HG03439 (cell line): Measurements from ENCODE around the gene RABL6.
A peak's percentile ranks its signal among the peaks of the same experiment; 100 is the strongest.

Experiments used
- ATAC-seq: cut with Tn5 transposase; IDR thresholded peaks from one replicate; pipeline ENCODE4 v1.9.1; 2021; ENCODE audit warnings: mild to moderate bottlenecking, moderate library complexity; ENCODE audit not compliant: unreplicated experiment

RABL6 gene

DNA sequence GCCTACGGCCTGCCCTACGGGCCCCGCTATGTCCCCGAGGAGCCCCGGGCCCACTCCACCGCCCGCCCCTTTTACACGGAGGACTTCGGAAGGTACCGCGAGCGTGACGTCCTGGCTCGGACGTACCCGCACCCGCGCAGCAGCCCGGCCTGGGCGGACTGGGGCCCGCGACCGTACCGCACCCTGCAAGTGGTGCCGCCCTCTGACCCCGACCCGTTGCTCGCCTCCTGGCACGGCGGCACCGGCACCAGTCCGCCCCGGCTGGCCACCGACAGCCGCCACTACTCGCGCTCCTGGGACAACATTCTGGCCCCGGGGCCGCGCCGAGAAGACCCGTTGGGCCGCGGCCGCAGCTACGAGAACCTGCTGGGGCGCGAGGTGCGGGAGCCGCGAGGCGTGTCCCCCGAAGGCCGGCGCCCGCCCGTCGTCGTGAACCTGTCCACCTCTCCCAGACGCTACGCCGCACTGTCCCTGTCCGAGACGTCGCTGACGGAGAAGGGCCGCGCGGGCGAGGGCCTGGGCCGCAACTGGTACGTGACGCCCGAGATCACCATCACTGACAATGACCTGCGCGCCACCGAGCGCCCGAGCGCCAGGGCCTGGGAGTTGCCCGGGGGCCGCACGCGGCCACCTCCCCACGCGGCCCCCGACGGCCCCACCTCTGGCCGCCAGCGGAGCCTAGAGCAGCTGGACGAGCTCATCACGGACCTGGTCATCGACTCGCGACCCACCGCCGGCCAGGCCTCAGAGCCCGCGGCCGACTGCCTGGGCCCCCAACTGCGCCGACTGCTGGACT is 37.9 kb downstream of the RABL6 start:
- ATAC-seq: no peak

DNA sequence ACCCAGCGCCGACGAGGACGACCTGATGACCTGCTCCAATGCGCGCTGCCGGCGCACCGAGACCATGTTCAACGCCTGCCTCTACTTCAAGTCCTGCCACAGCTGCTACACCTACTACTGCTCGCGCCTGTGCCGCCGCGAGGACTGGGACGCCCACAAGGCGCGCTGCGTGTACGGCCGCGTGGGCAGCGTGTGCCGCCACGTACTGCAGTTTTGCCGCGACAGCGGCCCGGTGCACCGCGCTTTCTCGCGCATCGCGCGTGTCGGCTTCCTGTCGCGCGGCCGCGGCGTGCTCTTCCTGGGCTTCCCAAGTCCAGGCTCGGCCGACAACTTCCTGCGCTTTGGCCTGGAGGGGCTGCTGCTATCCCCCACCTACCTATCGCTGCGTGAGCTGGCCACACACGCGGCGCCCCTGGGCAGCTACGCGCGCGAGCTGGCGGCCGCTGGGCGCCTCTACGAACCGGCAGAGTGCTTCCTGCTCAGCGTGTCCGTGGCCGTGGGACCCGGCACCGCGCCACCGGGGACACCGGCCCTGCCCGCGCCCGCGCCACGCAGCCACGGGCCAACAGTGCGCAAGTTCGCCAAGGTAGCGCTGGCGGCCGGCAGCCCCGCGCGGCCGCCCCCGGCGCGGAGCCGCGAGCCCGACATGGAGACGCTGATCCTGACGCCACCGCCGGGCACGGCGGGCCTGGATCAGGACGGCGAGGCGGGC is 38.8 kb downstream of the RABL6 start:
- ATAC-seq: no peak

DNA sequence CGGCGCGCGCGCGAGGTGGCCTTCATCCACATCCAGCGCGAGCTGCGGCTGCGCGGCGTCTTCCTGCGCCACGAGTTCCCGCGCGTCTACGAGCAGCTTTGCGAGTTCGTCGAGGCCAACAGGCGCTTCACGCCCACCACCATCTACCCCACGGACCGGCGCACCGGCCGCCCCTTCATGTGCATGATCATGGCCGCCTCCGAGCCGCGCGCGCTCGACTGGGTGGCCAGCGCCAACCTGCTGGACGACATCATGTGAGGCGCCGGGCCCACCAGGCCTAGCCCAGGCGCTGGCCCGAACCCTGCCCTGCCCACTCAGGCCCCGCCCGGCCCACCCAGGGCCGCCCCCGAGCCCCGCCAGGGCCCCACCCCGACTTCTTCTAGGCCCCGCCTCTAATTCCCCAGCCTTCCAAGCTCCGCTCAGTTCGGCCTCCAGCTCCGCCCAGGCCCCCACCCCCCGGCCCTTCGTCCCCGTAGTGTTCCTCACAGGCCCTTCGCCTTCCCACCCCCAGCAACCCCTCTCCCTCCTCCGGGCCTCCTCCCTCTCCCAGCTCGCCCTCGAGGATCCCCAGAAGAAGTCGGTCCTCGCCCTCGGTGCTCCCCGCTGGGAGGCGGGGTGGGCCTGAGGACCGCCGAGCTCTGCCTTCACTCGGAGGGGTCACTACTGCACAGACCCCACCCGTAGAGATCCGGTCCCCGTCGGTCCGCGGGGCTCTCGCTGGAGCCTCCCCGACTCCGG is 39.5 kb downstream of the RABL6 start:
- no peak for ATAC-seq

DNA sequence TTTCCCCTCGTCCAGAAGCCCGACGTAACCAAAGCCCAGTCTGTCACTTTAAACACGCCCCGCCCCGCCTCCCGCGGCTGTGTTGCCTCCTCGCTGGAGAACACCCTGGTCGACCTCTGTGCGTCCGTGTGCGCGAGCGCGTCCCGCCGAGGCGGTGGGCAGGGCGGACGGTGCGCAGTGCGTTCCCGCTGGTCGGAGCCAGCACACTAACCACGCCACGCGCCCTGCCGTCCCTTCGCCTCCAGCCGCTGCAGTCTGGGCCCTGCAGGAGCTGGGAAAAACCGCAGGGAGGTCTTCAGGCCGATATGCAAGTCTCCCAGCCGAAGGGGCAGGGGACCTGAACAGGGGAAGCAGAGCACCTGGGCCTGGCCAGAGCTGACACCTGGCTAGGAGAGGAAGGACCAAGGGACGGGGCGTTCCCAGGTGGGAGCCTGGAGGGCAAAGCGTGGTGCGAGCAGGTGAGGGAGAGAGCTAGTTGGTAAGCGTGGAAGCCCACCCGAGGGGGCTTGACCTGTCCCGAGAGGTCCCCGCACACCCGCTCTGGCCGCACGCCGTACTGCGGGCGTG is 40.2 kb downstream of the RABL6 start:
- ATAC-seq: peak; percentile 35

DNA sequence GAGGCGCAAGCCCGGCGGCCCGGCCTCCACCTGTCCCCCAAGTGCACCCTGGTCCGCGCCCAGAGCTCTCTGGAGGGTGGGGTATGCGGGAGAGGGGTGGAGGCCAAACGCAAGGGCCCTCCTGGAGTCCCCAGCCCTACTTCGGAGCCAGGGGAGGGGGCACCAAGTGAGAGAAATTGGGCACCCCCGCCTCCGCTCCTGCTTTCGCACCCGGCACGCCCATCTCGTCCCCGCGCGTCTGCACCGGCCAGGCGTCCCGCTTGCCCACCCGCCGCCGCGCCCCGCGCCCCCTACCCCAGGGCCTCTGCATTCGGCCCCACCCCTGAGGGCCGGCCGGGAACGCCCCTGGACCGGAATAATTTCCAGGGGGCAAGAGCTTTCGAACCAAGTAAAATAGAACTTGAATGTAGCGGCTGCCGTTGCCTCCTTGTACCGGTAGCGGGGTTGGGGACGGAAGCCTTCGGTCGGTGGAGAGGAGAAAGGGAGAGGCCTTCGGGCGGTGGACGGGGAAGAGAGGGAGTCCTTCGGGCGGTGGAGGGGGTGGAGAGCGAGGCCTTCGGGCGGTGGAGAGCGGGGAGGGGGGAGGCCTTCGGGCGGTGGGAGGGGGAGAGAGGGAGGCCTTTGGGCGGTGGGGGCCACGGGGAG is 40.8 kb downstream of the RABL6 start:
- ATAC-seq: no peak

DNA sequence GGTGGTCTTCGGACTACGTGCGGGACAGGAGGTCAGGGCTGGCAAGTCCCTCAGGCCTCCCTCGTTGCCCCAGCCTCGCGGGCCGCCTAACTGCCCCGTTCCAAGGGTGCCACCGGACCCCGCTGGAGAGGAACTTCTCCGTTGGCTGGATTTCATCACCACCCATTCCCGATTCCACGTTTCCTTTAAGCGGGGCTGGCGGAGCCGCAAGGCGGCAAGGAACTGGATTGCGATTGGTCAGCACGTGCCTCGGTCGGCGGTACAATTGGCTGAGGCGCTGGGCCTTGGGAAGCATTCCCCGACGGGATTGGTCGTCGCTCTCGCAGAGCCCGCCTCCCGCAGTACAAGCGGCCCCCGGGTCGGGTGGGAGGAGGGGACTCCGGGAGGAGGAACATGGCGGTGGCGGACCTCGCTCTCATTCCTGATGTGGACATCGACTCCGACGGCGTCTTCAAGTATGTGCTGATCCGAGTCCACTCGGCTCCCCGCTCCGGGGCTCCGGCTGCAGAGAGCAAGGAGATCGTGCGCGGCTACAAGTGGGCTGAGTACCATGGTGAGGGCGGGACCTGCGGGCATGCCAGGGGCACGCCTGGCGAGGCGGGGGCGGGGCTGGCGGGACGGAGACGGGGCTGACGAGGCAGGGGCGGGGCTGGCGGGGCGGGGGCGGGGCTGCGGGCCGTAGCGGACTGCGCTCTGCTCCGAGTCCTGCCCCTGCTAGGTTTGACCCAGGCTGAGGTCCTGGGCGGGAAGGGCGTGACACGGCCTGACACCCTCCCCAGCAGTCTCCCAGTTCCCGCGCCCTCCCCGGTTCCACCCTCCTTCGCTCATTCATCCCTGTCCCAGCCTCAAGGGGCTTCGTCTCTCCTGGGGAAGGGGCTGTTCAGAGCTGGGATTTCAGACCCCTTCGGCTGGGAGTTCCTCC is 41.6 kb downstream of the RABL6 start, which contains the start of gene PHPT1:
PHPT1 (plus strand) TSS at position 372 of the 922 bp plus-strand sequence; CDS start at position 394, 22 bp downstream.
- peak; percentile 70 for ATAC-seq

DNA sequence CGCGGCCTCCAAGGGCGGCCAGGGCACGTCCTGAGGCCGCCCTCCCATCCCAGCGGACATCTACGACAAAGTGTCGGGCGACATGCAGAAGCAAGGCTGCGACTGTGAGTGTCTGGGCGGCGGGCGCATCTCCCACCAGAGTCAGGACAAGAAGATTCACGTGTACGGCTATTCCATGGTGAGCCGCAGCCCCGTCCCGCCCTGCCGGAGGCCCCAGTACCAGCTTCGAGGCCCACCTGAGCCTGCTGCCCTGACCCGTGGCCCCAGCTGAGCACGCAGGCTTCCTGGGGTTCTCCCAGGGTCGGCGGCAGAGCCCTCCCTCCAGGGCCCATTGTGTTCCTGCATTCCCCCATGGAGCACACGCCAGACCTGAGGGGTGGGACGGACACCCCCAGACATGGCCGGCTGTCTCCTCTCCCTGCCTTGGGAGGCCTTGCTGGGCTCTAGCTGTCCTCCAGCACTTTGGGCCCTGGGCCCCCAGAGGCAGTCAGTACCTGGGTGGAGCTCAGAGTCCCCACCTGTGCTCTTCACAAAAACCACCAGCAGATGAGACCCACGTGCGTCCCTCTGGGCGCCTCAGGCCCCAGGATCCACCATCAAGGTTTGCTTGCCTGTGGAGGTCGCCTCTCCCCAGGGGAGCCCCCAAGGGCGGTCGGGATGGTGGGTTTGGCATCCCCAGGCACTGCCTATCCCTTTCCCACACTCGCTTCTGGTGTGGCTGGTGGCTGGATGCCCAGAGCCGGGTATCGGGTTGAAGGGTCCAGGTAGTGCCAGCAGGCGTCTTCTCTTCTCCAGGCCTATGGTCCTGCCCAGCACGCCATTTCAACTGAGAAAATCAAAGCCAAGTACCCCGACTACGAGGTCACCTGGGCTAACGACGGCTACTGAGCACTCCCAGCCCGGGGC is 42.5 kb downstream of the RABL6 start:
- ATAC-seq: no peak

- ATAC-seq: no peak
Observed at GRCh38 chr9:136850866-136851775, 43.4 kb downstream of the RABL6 start.

DNA sequence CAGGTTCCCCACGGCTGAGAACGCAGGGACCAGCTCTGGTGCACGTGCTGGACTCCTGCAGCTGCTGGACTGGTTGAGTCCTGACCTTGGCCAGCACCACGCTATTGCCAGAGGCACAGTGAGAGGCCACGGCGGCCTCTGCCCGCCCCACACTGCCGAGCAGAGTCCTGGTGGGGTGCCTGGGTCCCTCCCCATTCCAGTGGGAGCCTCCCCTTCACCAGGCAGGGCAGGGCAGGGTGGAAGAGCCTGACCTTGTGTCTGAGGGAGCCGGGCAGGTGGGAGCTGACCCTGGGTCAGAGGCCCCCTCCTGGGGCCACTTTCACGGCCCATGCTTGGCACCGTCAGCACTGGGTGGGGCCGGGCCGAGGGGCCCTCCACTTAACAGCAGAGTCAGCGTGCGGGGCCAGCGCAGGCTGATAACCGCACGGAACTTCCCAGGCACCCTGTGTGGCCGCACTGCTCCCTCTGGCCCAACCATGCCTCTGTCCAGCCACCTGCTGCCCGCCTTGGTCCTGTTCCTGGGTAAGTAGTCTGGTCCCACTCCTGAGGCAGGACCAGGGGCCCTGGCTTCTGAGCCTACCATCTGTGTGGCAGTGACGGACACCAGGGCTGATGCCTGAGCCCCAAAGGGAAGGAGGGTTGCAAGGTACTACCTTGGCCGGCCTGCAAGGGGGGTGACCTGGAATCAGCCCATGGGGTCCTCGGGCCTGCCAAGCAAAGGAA is 44.4 kb downstream of the RABL6 start, which contains the start of gene MAMDC4:
MAMDC4 (plus strand) TSS at position 406 of the 723 bp plus-strand sequence; CDS start at position 477, 71 bp downstream.
- no peak for ATAC-seq

DNA sequence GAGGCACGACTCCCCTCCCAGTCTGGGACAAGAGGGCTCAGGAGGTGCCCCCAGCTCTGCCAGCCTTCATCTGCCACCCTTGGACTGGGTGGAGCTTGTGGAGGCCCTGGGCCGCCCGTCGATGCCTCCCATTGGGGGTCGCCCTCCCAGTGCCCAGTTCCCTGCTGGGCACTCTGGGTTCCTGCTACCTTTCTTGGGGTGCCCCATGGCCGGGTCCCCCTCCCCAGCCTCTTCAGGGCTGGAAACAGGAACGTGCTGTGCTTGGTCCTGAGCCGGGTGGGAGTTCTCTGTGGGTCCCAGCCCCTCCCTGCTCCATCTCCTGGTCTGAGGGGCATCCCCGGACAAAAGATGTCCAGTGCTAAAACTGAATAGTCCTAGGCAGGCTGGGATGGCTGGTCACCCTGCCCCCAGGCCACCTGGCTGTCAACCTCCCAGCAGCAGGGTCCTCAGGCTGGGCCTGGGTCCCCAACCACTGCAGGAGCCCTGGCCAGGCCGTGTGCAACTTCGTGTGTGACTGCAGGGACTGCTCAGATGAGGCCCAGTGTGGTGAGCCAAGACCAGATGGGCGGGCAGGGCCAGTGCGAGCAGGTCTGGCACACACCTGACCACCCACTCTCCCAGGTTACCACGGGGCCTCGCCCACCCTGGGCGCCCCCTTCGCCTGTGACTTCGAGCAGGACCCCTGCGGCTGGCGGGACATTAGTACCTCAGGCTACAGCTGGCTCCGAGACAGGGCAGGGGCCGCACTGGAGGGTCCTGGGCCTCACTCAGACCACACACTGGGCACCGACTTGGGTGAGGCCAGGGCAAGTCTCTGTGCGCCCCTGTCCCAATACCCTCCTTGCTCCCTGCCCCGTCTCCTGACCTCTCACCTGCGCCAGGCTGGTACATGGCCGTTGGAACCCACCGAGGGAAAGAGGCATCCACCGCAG is 45.2 kb downstream of the RABL6 start:
- ATAC-seq: no peak

DNA sequence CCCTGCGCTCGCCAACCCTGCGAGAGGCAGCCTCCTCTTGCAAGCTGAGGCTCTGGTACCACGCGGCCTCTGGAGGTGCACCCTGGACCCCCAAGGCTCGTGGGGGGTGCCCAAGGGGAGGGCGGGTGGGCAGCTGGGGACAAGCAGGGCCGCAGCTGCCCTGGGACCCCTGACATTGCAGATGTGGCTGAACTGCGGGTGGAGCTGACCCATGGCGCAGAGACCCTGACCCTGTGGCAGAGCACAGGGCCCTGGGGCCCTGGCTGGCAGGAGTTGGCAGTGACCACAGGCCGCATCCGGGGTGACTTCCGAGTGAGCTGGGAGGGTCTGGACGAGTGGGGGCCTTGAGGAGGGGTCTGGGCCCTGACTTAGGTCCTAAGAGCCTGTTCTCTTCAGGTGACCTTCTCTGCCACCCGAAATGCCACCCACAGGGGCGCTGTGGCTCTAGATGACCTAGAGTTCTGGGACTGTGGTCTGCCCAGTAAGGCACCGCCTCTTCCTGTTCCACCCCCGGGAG is 45.9 kb downstream of the RABL6 start:
- no peak for ATAC-seq

DNA sequence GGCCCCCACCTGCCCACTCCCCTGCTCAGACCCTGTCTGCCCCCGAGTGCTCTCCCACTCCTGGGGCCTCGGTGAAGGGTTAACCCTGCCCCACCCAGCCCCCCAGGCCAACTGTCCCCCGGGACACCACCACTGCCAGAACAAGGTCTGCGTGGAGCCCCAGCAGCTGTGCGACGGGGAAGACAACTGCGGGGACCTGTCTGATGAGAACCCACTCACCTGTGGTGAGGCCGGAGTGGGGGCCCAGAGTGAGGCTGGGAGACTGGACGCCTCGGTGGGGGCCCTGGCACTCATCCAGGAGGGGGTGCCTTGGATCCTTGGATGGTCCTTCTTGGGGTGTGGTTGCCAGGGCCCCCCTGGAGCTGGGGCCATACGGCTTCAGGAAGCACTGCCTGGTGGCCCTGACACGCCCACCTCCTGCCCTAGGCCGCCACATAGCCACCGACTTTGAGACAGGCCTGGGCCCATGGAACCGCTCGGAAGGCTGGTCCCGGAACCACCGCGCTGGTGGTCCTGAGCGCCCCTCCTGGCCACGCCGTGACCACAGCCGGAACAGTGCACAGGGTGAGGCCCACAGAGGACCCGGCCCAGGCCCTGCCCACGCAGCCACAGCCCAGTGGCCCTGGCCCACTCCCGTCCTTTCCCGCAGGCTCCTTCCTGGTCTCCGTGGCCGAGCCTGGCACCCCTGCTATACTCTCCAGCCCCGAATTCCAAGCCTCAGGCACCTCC is 46.5 kb downstream of the RABL6 start:
- no peak for ATAC-seq

DNA sequence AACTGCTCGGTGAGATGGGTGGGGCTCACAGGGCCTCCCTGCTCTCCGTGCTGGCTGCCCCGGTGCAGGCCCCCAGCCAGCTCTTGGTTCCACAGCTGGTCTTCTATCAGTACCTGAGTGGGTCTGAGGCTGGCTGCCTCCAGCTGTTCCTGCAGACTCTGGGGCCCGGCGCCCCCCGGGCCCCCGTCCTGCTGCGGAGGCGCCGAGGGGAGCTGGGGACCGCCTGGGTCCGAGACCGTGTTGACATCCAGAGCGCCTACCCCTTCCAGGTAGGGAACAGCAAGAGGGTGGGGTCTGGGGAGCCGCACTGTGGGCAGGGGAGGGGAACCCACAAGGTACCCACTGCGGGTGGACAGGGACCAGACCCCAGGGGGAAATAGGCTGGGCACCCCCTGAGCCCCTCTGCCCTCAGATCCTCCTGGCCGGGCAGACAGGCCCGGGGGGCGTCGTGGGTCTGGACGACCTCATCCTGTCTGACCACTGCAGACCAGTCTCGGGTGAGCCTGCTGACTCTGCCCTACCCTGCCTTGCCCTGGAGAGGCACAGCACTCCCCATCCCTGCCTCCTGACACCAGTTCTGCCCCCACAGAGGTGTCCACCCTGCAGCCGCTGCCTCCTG is 47.2 kb downstream of the RABL6 start:
- no peak for ATAC-seq

GRCh38 chr9:136855461-136856078 is 47.8 kb downstream of the RABL6 start:
- no peak for ATAC-seq
